Stimulated activated CD8-positive, alpha-beta memory T cell treated with anti-CD3 and anti-CD28 coated beads, Interleukin-4, amount 100 ng/mL, for 48 hours (primary cell): Measurements from ENCODE around the gene GRIK3.
"Not testable (repeated sequence)": the region's sequence is repeated elsewhere in the genome, so short reads cannot be mapped to it uniquely, and the experiment has no call there.

Source experiments
- DNase-seq: peaks from one replicate; pipeline ENCODE4 v3.0.0-alpha.2; 2020

The GRIK3 gene

DNA sequence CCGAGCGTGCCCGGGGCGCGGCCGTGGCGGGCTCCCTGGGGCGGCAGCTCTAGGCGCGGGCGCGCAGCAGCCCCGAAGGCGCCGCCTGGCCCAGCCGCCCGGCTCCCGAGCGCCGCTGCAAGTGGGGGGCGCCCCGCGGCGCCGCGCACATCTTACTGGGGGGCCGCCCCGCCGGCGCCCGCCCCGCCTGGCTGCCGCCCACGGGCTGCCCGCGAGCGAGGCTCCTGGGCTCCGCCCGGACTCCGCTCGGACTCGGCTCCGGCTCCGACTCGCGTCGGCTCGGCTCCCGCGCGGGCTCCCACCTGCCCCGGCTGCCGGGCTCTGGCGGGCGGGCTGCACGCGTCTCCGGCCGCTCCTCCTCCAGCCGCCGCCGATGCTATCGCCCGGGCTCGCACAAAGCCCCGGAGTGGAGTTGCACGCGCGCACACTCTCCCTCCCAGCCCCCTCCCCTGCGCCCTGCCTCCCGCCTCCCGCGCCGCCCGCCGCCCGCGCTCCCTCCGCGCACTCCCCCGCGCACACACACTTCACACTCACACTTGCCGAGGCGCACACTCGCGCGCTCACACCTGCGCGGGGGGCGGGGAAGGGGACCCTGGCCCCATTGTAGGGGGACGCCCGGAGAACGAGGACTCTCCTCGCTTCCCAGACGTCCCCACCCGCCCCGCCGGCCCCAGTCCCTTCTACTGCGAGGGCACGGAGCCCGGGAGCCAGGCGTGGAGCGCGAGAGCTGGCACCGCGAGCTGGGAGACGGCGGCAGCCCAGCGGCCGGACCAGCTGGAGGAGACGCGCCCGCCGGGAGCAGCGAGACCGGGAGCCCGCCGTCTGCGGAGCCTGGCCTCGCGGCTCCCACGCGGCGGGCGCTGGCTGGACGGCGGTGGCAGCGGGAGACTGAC, at the start of gene GRIK3:
Gene GRIK3 (minus strand): TSS at position 395 of the 893 bp plus-strand sequence. CDS start 407 bp downstream, outside the sequence.
- DNase-seq, result no peak

DNA sequence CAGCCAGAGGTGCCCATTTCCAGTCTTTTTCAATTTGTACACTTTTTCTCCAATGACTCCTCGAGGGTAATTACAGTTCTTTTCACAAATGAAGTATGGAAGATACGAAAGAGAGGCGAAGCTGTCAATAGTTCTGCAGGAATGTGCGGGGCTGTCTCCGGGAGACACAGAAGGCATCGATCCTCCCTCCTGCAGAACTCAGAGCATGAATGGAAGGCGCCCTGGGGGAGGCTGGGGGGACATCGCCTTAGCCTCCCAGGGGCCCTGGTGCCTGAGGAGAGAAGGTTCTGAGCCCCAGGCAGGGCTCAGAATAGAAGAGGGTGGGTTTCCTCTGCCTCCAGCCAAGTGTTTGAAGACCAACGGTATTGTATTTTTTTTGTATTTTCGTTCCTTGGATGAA, 49.7 kb upstream of the GRIK3 start:
- DNase-seq, result no peak

DNA sequence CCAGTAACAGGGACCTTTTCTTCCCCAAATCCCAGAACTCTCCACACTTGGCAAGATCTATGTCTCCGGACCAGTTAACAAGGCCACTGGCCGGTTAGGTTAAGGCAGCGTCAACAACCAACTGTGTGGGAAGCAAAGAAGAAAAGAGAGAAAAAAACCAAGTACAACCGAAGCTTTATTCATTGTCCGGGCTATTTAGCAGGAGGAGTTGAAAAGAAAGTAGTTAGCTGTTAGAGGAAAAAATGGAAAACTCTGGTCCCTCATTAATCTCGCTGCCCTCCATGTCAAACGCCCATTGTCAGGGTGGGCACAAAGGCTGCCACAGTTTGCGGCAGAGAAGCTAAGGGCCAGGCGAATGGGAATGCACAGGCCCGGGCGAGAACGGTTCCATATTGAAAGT, 49.3 kb upstream of the GRIK3 start:
- DNase-seq, result no peak

DNA sequence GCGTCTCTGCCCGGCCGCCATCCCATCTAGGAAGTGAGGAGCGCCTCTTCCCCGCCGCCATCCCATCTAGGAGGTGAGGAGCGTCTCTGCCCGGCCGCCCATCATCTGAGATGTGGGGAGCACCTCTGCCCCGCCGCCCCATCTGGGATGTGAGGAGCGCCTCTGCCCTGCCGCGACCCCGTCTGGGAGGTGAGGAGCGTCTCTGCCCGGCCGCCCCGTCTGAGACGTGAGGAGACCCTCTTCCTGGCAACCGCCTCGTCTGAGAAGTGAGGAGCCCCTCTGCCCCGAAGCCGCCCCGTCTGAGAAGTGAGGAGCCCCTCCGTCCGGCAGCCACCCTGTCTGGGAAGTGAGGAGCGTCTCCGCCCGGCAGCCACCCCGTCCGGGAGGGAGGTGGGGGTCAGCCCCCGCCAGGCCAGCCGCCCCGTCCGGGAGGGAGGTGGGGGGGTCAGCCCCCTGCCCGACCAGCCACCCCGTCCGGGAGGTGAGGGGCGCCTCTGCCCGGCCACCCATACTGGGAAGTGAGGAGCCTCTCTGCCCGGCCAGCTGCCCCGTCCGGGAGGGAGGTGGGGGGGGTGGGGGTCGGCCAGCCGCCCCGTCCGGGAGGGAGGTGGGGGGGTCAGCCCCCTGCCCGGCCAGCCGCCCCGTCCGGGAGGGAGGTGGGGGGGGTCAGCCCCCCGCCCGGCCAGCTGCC, 46.1 kb upstream of the GRIK3 start:
- not testable (repeated sequence) for DNase-seq

DNA sequence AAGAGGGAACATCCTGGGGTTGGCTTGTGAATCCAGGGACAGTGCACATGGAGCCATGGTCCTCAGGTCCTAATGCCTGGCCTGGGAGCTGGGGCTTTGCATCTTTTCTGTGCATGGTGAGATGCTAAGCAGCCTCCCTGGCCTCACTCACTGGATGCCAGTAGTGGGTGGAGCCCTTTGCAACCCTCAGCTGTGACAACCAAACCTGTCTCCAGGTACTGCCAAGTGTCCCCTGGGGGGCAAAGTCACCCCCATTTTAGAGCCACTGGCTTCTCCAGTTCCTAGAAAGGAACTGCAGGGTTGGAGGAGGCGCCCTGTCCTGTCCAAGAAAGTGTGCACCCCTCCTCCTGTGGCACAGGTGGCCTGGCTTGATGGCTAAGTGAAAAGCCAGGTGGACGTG, 44.6 kb upstream of the GRIK3 start:
- no peak for DNase-seq

DNA sequence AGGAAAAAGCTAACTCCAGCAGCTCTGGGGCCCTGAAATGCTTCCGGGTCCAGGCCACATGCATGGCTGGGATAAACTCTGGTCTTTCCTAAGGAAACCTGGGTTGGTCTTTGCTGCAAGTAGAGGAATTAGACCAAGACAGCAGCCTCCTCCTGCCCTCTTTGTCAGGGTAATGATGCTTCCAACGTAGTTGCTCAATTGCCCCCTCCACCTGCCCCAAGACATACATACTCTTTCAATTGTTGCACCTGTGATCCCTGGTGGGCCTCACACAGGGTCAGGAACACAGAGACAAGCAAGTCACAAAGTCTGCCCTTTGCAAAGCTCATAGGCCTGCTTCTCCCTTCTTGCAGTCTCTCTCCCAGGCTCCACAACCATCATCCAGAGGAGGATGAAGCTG, 41.9 kb upstream of the GRIK3 start:
- no peak for DNase-seq

DNA sequence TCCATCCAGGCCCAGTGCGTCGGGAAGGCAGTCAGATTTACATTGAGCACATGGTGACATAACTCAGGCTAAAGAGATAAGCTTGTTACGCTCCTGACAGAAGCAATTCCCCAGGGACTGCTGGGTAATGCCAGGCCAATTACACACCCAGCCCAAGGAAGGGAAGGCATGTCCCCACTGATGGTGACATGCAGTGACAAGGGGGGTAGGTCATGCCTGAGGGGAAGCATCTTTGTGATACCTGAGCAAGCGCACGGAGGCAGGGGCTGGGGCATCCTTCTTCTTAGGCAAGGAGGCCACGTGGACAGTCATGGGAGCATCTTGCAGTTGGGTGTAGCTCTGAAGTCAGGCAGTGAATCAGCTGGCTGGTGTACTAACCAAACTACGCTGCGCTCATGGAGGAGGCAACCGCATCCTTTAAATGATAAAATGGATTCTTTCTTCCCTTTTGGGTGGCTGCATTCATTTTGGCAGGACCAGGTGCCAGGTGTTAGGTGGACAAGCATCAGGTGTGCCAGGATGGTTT, 39.6 kb upstream of the GRIK3 start:
- DNase-seq, result no peak

DNA sequence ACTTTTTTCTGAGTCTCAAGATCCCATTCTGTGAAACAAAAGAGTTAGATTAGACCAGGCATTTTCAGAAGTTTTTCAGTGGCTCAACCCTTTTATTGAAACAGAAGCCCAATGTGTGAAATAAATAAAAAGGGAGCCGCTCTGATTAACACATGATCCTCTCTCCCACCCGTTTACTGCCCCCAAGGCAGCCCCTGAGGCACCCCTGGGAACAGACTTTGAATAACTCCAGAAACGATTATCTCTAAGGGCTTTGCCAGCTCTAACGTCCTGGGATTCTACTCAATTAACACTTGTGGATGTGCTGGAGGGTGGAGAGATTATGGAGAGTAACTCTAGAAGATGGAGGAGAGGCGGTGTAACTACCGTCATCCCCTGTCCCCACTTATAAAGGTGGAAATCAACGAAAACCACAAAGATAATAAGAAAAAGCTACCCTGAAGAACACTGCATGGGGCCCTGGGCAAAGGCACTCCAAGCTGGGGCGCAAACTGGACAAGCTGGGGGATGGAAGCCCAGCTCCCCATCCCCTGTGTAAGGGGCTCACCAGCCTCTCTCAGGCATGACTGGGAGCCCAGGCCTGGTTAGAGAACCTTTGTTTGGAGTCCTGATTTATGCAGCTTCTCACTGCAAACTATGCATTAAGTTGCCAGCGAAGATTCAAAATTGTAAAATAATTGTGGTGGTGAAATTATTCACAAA, 39.0 kb upstream of the GRIK3 start:
- DNase-seq, result no peak

DNA sequence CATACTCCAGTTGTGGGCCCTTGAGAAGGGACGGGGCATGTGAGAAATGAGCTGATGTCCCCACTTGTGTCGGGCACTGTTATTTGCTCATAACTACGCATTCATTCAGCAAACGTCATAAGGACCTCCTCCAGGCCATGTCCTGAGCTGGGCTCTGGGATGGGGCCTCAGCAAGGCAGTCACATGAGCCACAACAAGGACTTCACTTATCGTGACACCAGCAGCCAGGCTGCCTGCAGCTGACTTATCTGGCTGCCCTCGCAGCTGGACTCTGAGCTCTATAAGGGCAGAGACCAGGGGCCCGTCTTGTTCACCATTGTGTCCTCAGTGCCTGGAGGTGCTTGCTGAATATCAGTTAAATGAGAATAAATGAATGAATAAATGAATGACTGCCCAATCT, 37.5 kb upstream of the GRIK3 start:
- DNase-seq, result no peak

DNA sequence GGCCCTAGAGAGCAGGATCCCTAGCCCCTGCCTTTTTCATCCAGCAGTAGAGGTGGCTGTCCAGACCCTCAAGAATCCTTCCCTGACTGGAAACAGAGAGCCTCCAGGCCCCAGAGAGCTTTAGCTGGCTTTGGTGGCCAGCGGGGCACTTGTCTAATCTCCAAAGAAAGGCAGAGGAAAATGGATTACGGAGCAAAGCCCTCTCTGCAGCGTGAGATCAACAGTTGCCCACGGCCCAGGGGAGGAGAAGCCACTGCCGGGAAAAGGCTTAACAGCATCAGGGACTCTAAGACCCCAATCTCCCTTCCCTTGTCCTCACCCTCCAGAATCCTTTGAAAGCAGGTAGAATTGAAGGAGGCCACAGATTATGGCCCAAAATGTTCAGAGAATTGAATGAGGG, 35.8 kb upstream of the GRIK3 start:
- no peak for DNase-seq

DNA sequence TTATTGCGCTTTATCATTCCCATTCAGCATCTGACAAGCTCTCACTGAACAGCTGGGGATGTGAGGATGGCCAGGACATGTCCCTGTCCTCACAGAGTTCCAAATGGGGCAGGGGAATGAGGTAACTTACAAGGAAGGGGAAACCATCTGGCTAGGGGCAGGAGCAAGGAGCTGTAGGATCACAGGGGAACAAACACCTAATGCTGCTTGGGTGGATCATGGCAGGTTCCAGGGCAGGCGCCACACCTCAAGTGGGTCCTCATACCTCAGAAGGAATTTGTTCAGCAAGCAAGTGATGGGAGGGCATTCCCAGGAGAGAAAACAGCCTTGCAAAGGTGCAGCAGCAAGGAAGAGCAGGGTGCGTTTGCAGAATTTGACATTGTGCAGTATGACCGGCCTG, 35.1 kb upstream of the GRIK3 start:
- DNase-seq, result no peak

DNA sequence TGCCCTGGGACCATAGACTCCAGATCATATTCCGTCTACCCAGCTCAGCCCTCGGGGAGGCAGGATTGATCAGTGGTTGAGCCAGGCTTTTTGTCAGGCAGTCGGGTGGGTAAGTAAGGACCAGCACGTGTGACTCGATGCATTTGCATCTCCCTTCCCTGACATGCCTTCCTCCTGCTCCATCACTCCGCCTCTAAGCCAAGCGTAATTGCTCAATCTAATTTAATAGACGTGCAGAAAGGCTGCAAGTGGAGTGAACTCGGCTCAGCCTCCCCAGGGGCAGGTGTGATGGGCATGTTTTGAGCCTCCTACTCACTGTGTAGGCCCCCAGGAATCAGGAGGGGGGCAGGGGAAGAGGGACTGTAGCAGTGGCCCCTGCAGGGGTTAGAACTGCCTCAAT, 34.6 kb upstream of the GRIK3 start:
- DNase-seq, result no peak

DNA sequence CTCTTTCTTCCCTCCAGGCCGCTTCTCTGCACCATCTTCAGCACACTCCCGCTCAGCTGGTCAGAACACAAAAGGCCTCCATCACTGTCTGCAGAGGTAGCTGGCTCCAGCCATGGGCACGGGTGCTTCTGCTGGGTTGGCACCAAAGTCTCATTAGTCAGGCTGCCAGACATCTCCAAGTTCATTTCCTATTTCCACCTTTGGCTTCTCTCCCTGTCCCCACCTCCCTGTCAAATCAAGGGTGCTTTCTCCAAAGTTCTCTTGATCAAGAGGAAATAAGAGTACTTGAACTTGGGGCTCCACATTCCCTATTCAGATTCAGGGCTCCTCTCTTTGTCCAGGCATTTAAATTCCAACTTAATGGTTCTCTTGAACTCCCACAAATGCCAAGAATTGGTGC, 33.9 kb upstream of the GRIK3 start:
- no peak for DNase-seq

DNA sequence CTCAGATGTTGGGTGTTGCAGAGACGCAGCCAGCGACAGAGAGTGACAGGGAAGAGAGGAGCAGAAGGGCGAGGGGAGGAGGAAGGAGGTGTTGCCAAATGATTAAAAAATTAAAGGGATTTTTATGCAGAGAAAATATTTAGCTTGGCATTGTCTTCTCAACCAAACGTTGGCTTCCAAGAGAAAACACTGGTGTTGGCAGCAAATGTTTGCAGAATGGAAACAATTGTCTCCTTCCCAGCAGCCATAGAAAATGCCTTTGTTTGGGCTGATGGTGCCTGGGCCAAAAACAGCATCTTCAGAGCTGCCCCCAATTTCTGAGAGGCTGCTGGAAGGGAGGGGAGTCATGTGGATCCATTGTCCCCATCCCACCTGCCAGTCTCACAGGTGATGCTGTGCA, 29.7 kb upstream of the GRIK3 start:
- no peak for DNase-seq

DNA sequence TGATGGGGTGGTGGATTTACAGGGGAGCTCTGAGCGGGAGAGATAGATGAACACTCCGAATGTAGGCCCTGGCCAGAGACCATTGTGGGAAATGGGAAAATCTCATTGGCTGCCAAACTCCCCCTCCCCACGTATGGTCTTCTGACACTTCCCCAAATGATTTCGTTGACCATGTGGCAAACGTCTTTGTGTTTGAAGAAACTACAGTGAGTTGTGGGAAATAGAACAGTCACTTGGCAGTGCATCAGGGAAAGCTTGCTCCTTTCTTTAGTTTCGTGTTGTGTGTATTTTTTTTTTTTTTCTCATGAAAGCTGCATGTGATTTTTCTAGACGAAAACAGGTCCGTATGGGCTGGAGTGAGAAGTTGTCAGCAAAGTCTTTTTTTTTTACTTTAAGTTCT, 25.0 kb upstream of the GRIK3 start:
- DNase-seq, result no peak

DNA sequence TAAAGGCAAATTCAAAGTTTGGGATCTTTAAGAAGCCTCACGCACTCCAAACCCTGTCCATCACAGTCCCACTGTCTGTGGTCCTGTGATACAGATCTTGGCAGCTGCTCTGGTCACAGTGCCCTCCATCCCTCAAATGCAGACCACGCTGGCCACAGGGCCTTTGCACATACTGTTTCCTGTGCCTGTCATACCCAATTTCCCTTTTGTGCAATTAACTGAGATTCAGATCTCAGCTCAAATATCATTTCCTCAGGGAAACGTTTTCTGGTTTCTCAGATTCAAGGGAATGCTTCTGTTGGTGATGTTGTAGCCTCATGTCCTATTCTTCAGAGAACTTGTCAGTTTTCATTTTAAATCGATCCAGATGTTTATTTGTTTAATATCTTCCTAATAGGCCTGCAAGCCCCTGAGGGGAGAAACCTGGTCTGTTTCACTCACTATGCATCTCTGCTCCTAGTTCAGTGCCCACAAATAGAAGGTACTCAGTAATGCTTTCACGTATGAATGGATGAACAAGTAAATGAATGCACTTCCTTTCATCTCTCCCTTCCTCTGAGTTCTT, 24.2 kb upstream of the GRIK3 start:
- DNase-seq, result no peak

DNA sequence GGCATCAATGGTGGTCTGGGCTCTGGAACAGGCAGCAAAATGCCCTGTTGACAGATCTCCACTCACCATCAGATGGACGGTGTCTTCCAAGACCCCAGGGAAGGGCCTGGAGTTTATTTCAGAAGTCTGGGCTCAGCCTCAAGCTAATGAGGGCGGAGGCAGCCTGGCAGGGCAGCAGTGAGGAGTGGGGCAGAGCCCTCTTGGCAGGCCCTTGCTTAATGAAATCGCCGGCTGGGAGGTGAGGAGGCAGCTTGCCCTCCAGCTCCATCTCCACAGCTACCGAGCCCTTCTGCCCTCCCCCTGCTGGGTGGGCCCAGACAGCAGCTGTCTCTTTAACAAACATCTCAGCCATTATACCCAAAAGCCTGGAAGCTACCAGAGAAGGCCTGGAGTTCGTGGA, 22.0 kb upstream of the GRIK3 start:
- no peak for DNase-seq

DNA sequence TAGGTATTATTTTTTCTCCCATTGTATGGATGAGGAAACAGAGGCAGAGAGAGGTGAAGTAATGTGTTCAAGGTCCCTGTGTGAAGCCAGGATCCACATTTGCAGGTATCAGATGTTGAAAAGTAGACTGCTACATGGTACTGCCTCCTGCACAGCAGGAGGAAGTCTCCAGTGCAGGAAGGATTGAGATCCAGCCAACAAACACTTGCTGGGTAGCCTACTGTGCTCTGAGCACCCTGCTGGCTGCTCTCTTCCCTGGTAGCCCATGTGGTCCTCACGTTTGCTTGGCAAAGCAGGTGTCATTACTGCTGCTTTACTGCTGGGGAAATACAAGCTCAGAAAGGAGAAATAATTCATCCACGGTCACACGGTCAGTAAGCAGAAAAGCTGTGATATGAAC, 21.3 kb upstream of the GRIK3 start:
- DNase-seq, result no peak

DNA sequence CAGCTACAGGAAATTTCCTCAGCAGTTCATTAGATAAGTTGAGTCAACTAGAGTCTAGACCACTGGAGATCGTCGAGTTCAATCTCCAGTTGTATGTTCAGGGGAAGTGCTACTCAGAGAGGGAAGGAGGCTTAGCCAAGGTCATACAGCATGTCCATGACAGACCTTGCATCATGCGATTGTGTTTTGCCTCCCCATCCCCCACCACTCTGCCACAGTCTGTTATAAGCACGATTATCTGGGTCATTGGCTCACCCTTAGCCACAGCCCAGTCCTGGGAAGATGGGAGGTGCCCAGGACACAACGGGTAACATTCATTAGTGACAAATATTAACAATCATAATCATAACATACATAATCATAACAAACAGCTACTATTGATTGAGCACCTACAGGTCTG, 18.9 kb upstream of the GRIK3 start:
- no peak for DNase-seq

DNA sequence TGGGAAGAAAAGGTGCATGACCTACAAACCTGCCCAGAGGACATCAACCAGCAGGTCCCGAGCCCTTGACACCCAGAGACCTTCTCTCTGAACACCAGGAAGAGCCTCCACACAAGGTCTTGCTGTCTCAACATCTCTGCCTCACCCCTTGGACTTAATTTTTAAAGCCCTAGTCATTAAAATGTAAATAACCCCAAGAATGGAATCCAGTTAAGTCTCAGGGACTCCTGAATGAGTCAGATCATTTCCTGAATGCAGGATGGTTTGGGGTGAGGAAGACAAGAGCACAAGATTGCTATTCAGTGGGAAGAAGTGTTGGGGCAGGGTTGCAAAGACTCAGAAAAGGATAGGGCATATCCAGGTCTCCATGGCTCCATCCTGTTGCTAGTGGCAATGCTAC, 17.8 kb upstream of the GRIK3 start:
- no peak for DNase-seq

DNA sequence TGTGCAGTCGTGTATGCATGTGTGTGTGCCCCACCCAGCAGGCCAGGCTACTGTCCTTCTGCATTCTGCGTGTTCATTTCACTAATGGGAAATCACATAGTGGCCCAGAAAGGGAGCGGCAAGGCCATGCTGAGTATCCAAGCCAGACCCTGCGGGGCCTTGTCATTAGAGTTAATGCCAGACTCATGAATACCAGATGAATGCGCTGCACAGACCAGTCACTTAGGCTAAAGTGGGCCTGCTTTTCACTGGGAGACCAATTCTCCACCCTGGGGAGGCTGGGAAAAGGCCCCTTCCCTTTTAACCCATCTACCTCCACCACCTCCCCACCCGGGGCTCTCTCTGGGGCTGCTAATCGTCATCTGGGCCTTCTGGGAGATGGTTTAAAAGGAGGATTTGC, 17.0 kb upstream of the GRIK3 start:
- no peak for DNase-seq

DNA sequence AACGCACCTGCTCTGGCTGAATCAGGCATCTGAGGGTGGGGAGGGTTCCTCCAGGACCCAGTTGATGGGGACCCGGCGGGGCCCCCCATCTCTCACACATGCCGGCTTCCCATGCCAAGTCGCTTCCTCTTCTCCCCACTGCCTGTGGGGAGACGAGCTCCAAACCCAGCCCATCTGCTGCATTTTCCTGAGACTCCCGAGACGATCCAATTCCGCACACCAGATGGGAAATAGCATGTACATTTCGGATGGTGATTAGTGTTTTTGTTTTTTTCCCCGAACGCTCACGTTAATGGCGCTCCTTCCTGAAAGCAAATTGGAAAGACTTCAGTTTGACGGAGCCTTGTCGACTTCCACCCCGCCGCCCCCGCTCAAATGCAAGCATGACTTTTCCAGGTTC, 13.2 kb upstream of the GRIK3 start:
- no peak for DNase-seq

DNA sequence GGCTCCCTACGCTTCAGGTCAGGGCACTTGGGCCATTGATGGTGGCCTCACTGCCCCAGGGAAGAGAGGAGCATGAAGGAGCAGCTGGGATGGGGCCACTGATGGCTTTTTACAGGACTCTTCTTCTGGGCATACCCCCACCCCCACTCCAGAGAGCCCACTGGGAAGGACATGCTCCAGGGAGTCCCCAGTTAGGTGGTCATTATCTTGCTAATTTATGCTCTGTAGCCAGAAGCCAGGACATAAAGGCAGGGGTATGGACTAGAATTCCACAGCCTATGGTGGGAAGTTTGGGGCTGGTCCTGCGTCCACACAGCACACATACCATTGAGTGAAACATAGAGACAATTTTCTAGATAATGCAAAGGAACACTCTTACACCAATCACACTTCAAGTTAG, 8.8 kb upstream of the GRIK3 start:
- no peak for DNase-seq
